G401 (cell line): ENCODE measurements around the gene DNAL4. TPM values are rescaled to one million over a fixed set of nuclear protein-coding genes. Genes with fewer than 3 reads are reported as not detected.

ENCODE experiments used
- DNase-seq: peaks from one replicate; pipeline ENCODE4 v3.0.0-alpha.2; 2015; ENCODE audit warnings: low spot score
- in situ Hi-C: cut with HindIII; loops from 2 replicates; pipeline ENCODE4 v1.10.0; 2016; ENCODE audit warnings: low sequenced_read_pairs, mixed read lengths
- total RNA-seq: library from RNA; depleted of rRNA; stranded (reverse); fragments of >200 nt; shearing (Covaris generic); gene quantifications from 2 replicates; pipeline ENCODE4 v1.2.3, GENCODE V29; 2014; rRNA removed

The DNAL4 gene
- 17.9 and 30.9 TPM in 2 replicates for total RNA-seq

- peak; percentile 100 for DNase-seq
- in situ Hi-C loops = no loop called here
These were observed at the start of gene DNAL4 for GRCh38 chr22:38793721-38794466. Gene DNAL4, minus strand, starts transcription at chr22:38794143. Its CDS starts 11,412 bp downstream, at chr22:38782731.

- DNase-seq = no peak
- in situ Hi-C loops = no loop called here
These were observed 49.3 kb upstream of the DNAL4 start for GRCh38 chr22:38843201-38843656.

GRCh38 chr22:38842512-38843200 is 48.7 kb upstream of the DNAL4 start:
- no peak for DNase-seq
- in situ Hi-C loops = no loop called here

GRCh38 chr22:38841635-38842034 is 47.7 kb upstream of the DNAL4 start:
- in situ Hi-C loops = no loop called here
- DNase-seq = no peak

GRCh38 chr22:38841211-38841610 is 47.3 kb upstream of the DNAL4 start:
- in situ Hi-C loops = no loop called here

GRCh38 chr22:38840129-38840528 is 46.2 kb upstream of the DNAL4 start:
- no peak for DNase-seq
- in situ Hi-C loops = no loop called here

More at GRCh38 chr22:38841211-38841610, 47.3 kb upstream of the DNAL4 start:
- DNase-seq = no peak

- in situ Hi-C loops = no loop called here
- DNase-seq = no peak
These were observed 45.7 kb upstream of the DNAL4 start for GRCh38 chr22:38839686-38840085.

GRCh38 chr22:38837414-38837928 is 43.5 kb upstream of the DNAL4 start:
- no peak for DNase-seq
- in situ Hi-C loops = no loop called here

GRCh38 chr22:38835888-38836301 is 42.0 kb upstream of the DNAL4 start:
- in situ Hi-C loops = no loop called here

GRCh38 chr22:38834991-38835390 is 41.0 kb upstream of the DNAL4 start:
- in situ Hi-C loops = no loop called here
- DNase-seq = no peak

More at GRCh38 chr22:38835888-38836301, 42.0 kb upstream of the DNAL4 start:
- DNase-seq = no peak

GRCh38 chr22:38834215-38834953 is 40.4 kb upstream of the DNAL4 start:
- in situ Hi-C loops = no loop called here
- DNase-seq = no peak

GRCh38 chr22:38833061-38833460 is 39.1 kb upstream of the DNAL4 start:
- in situ Hi-C loops = no loop called here
- DNase-seq = no peak

GRCh38 chr22:38832005-38832978 is 38.3 kb upstream of the DNAL4 start:
- in situ Hi-C loops = no loop called here
- peak; percentile 63 for DNase-seq

GRCh38 chr22:38831166-38831945 is 37.4 kb upstream of the DNAL4 start:
- in situ Hi-C loops = no loop called here
- no peak for DNase-seq

- in situ Hi-C loops = no loop called here
- DNase-seq = no peak
These were observed 36.8 kb upstream of the DNAL4 start for GRCh38 chr22:38830845-38831108.

- peak; percentile 56 for DNase-seq
- in situ Hi-C loops = no loop called here
These were observed 36.3 kb upstream of the DNAL4 start for GRCh38 chr22:38830026-38830844.

GRCh38 chr22:38829485-38829884 is 35.5 kb upstream of the DNAL4 start:
- in situ Hi-C loops = no loop called here
- DNase-seq = no peak
